SH-SY5Y (cell line): ENCODE measurements around the gene RAMACL.

Experiments used
- GATA2 ChIP-seq: IDR thresholded peaks from 2 replicates; pipeline ENCODE4 v1.6.1; 2011; ENCODE audit warnings: mild to moderate bottlenecking, low read depth, low read length
- GATA3 ChIP-seq: IDR thresholded peaks from 2 replicates; pipeline ENCODE4 v1.6.1; 2011; ENCODE audit warnings: low read depth, mild to moderate bottlenecking, low read length, moderate library complexity

GRCh38 chr6:166541366-166541765 lies 45.1 kb downstream of the RAMACL start:
- TF ChIP-seq GATA3 (no peak), GATA2 (no peak)
